H7 (cell line): ENCODE results near the gene ABCB10. TPM values are rescaled to one million over a fixed set of nuclear protein-coding genes. Genes with fewer than 3 reads are reported as not detected.
"Not testable (repeated sequence)": the region's sequence is repeated elsewhere in the genome, so short reads cannot be mapped to it uniquely, and the experiment has no call there.

Source experiments
- DNase-seq: peaks from one replicate; pipeline ENCODE4 v3.0.0; 2012
- H3K27me3 ChIP-seq: 2 replicates; pipeline ENCODE4 v1.6.0; 2011; ENCODE audit warnings: mild to moderate bottlenecking, low read length; ENCODE audit not compliant: control insufficient read depth, insufficient read depth
- H3K36me3 ChIP-seq: replicated peaks from 2 replicates; pipeline ENCODE4 v1.5.1; 2011; ENCODE audit warnings: low read length; ENCODE audit not compliant: control insufficient read depth, insufficient read depth
- H3K4me3 ChIP-seq: 2 replicates; pipeline ENCODE4 v1.5.1; 2011; ENCODE audit warnings: low read depth, mild to moderate bottlenecking, control low read depth, low read length, moderate library complexity; ENCODE audit not compliant: insufficient read depth
- total RNA-seq: library from RNA; depleted of rRNA; stranded (reverse); fragments of >200 nt; shearing (Covaris generic); gene quantifications from 2 replicates; pipeline ENCODE4 v1.2.3, GENCODE V29; 2014; rRNA removed

Gene ABCB10
- total RNA-seq = 18.0 and 19.8 TPM in 2 replicates

GRCh38 chr1:229558460-229559335 lies at the start of gene ABCB10:
ABCB10 (minus strand) TSS chr1:229558707; CDS start chr1:229558652, 55 bp downstream.
- DNase-seq = peak; percentile 98
- no peaks in the 10 kb centered on the region for H3K27me3 ChIP-seq
- H3K36me3 ChIP-seq = no peaks in the 10 kb centered on the region
- peak within 1 kb of the TSS; percentile 75 for H3K4me3 ChIP-seq

GRCh38 chr1:229607370-229607769 lies 48.9 kb upstream of the ABCB10 start:
- no peak for DNase-seq
- Histone ChIP-seq H3K36me3 (peaks cover 7% of the 10 kb centered on the region), H3K4me3 (no peak overlapping the region), H3K27me3 (no peaks in the 10 kb centered on the region)

GRCh38 chr1:229603371-229604005 lies 45.0 kb upstream of the ABCB10 start:
- Histone ChIP-seq H3K27me3 (no peaks in the 10 kb centered on the region), H3K4me3 (no peak overlapping the region), H3K36me3 (peaks cover 6% of the 10 kb centered on the region)
- no peak for DNase-seq

- Histone ChIP-seq H3K36me3 (peaks cover 6% of the 10 kb centered on the region), H3K4me3 (no peak overlapping the region), H3K27me3 (no peaks in the 10 kb centered on the region)
- DNase-seq = no peak
These were observed 41.7 kb upstream of the ABCB10 start for GRCh38 chr1:229600229-229600628.

- no peak for DNase-seq
- no peak overlapping the region for H3K4me3 ChIP-seq
- no peaks in the 10 kb centered on the region for H3K27me3 ChIP-seq
- H3K36me3 ChIP-seq = peaks cover 6% of the 10 kb centered on the region
These were observed 40.9 kb upstream of the ABCB10 start for GRCh38 chr1:229599218-229599954.

- no peaks in the 10 kb centered on the region for H3K27me3 ChIP-seq
- DNase-seq = no peak
- H3K36me3 ChIP-seq = peaks cover 6% of the 10 kb centered on the region
- no peak overlapping the region for H3K4me3 ChIP-seq
These were observed 39.4 kb upstream of the ABCB10 start for GRCh38 chr1:229597877-229598276.

- no peaks in the 10 kb centered on the region for H3K27me3 ChIP-seq
- H3K4me3 ChIP-seq = no peak overlapping the region
- peaks cover 2% of the 10 kb centered on the region for H3K36me3 ChIP-seq
- no peak for DNase-seq
These were observed 38.6 kb upstream of the ABCB10 start for GRCh38 chr1:229596925-229597699.

GRCh38 chr1:229595876-229596275 lies 37.4 kb upstream of the ABCB10 start:
- DNase-seq, H3K27me3 ChIP-seq, H3K4me3 ChIP-seq, H3K36me3 ChIP-seq: not testable (repeated sequence)

- DNase-seq = no peak
- Histone ChIP-seq H3K27me3 (no peaks in the 10 kb centered on the region), H3K36me3 (no peaks in the 10 kb centered on the region; the same call in 1 of the 2 replicates), H3K4me3 (no peak overlapping the region)
These were observed 35.9 kb upstream of the ABCB10 start for GRCh38 chr1:229594227-229595008.

- no peak overlapping the region for H3K4me3 ChIP-seq
- no peak for DNase-seq
- H3K36me3 ChIP-seq = no peaks in the 10 kb centered on the region; the same call in 1 of the 2 replicates
These were observed 35.3 kb upstream of the ABCB10 start for GRCh38 chr1:229593800-229594199.

GRCh38 chr1:229590119-229590518 lies 31.6 kb upstream of the ABCB10 start:
- Histone ChIP-seq H3K27me3 (no peaks in the 10 kb centered on the region), H3K4me3 (no peak overlapping the region), H3K36me3 (no peaks in the 10 kb centered on the region; the same call in 1 of the 2 replicates)
- no peak for DNase-seq

More at GRCh38 chr1:229593800-229594199, 35.3 kb upstream of the ABCB10 start:
- H3K27me3 ChIP-seq = no peaks in the 10 kb centered on the region

GRCh38 chr1:229585338-229585737 lies 26.8 kb upstream of the ABCB10 start:
- H3K4me3 ChIP-seq = no peak overlapping the region
- no peaks in the 10 kb centered on the region for H3K36me3 ChIP-seq
- DNase-seq = no peak
- no peaks in the 10 kb centered on the region for H3K27me3 ChIP-seq

- H3K36me3 ChIP-seq = no peaks in the 10 kb centered on the region
- DNase-seq = no peak
- no peaks in the 10 kb centered on the region for H3K27me3 ChIP-seq
- H3K4me3 ChIP-seq = no peak overlapping the region
These were observed 24.2 kb upstream of the ABCB10 start for GRCh38 chr1:229582715-229583114.
